Activated CD4-positive, alpha-beta T cell treated with anti-CD3 and anti-CD28 coated beads for 48 hours (primary cell): Measurements from ENCODE around the gene CLASP2.

ENCODE experiments used
- DNase-seq: peaks from one replicate; pipeline ENCODE4 v3.0.0-alpha.2; 2020

Gene CLASP2

GRCh38 chr3:33636125-33636850 is 81.8 kb downstream of the CLASP2 start:
- no peak for DNase-seq

DNA sequence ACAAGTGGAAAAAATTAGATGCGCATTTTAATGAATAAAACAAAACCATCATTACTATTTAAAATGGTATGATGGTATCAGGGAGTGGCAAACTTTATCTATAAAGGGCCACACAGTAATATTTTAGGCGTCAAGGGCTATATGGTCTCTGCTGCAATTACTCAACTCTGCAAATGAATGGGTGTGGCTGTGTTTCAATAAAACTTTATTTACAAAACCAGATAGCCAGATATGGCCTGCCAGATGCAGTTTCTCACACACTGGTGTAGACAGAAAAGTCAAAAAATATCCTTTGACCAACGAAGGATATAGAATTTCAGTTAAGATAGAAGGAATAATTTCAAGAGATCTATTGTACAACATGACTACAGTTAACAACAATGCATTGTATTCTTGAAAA is 83.8 kb downstream of the CLASP2 start:
- DNase-seq = no peak

DNA sequence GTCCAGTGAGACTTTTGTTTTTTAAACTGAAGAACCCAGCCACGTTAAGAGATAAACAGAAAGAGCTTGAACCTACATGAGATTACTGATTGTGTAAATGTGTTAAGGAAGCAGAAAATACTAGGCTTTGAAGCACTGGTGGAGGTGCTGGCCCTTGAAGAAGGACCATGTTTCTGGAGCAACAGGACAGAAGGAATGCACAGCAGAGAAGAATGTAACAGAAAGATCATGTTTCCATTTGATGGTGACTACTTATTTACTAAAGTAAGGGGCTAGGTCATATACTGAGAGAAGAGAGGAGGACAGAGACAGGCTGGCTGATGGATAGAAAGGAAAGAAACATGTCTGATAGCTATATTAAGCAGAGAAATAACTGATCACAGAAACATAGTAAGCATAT is 88.8 kb downstream of the CLASP2 start:
- no peak for DNase-seq

DNA sequence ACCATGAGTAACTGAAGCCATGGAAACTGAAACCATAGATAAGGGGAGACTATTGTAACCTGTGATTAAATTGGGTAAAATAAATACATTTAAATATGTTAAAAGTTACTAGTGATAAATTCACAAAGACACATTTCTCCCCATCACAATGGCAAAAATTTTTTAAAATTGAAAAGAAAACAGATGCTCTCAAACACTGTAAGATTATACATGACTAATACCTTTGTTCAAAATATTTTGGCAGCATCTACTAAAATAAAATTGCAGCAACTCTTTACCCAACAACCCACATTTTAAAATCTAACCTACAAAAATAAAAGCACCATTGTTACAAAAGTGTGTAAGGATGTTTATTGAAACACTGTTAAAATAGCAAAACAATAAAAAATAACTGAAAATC is 93.3 kb downstream of the CLASP2 start:
- DNase-seq = no peak

DNA sequence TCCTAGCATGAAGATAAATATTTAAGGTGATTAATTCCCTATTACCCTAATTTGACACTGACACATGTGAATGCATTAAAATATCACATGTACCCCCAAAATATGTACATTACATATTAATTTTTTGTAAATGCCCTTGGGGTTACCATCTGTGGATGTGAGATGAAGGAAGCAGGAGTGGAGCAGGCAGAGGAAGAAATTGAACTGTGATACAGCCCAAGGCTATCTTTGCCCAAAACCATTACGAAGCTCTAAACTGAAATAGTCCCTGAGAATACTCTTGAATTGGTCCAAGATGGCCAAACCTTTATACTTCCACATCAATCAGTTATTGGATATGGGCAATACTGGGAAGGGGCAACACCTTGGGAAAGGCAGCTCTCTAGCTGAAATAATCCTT is 105.0 kb downstream of the CLASP2 start:
- DNase-seq = no peak

DNA sequence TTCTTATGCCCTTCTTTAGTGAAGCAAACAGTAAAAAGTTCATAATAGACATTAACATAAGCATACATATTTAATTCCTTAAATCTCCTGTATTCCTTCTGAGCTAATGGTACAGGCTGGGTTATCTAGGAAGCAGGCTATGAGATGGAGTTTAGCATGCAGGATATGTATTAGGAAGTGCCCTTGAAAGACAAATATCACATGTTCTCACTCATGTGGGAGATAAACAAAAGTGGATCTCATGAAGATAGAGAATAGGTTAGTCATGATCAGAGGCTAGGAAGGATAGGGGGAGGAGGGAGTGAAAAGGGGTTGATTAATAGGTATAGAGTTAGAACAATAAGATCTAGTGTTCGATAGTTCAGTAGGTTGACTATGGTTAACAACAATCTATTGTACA is 105.4 kb downstream of the CLASP2 start:
- DNase-seq = no peak

DNA sequence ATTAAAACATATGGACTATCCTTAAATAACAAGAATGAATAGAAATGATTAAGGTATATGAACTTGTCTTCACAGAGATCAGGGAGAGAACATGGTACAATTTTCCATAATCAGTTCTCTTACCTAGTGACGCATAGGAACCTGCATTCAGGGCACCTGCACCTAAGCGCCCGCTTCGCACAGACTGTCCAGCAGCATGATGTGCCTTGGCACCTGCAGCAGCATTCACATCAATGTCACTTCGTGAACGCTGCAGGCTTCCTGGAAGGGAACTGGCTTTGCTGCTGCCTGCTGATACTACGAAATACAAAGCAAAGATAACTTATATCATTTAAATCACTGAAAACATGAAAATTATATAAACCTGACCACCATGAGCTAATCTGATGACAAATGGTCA is 115.2 kb downstream of the CLASP2 start:
- no peak for DNase-seq

GRCh38 chr3:33597257-33597689 is 120.8 kb downstream of the CLASP2 start:
- no peak for DNase-seq

DNA sequence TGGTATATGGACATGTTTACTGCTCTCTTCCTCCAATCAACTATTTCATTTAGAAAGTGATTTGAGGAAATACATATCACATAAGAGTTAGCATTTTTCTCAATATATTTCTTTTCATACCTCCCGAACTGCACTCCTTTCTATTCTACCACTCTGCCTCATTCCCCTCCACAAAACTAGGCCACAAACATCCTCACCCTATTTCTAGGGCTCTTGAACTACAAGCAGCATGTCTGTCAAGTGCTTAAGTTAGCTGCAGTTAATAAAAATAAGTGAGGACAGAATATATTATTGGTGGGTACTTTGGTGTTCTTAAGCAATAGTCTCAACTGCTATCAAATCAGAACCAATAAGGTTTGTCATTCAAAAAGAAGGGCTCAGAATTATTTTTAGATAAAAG is 125.1 kb downstream of the CLASP2 start:
- no peak for DNase-seq

DNA sequence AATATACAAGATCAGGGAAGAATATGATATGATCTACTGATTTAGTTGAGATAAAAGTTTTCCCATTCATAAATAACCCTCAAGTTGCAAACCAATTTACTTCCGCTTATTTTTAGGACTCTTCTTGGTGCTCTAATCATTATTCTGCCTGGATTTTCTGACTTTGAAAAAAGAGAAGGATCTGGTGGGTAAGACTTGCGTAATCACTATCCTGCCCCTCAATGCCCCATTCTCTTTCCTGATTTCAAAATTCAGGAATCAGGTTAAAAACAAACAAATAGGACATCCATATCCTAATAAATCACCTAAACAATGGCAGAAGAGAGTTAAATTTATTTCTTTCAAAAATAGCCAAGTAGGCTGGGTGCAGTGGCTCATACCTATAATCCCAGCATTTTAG is 127.5 kb downstream of the CLASP2 start:
- DNase-seq = no peak

DNA sequence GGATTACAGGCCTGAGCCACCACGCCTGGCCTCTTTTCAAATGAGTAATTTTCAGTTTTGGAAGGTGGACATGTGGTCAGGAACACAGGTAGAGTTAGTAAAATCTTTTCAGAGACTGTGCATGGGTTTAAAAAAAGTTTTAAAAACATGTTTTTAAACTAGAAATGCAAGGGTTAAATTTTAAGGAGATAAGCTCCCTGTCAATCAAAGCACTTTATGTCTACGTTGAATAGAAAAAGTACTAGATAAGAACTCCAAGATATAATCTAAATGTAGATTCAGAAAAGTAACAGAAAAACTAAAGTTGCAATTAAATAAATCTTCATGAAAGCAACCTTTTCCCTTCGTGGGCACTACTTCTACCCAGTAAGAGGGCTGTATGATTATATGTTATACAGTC is 131.7 kb downstream of the CLASP2 start:
- no peak for DNase-seq

GRCh38 chr3:33582234-33582633 is 135.8 kb downstream of the CLASP2 start:
- no peak for DNase-seq

- no peak for DNase-seq
Observed at GRCh38 chr3:33581666-33582065, 136.4 kb downstream of the CLASP2 start.

GRCh38 chr3:33579840-33580239 is 138.2 kb downstream of the CLASP2 start:
- DNase-seq = no peak

GRCh38 chr3:33579178-33579510 is 138.9 kb downstream of the CLASP2 start:
- no peak for DNase-seq

DNA sequence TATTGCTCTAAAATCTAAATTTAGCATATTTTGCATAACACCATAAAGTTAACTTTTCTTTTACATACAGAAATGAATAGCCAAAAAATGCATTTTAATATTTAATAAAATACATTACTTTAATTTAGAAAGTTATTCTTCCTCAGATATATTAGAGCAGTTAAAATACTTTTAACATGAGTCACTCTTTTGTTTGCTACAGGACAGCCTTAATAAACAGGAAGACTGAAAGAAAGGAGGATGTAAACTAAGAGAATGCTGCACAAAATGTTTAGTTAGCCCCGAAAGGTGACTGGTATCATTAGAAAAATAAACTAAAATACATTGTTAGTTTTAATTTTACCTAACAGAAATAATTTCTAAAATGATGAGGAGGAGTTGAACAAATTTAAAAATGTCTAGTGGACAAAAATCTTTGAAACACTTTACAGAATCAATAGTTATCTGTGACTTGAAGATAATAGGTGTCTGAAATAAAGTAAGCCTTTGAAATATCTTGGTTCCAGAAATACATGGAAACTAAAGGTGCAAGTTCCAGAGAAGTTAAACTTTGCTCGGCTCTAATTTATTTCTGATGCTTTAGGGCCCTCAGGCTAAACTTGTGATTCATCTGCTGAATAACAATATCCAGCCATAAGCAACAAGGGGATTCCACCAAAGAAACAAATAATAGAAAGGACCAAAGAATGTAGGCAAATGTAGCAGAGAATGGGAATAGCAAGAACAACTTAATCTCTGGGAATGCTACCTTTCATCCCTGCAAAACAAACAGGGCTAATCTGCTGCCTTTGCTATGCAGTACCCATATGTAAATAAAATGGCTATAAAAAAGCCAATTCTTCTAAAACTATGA is 139.5 kb downstream of the CLASP2 start:
- DNase-seq = no peak

DNA sequence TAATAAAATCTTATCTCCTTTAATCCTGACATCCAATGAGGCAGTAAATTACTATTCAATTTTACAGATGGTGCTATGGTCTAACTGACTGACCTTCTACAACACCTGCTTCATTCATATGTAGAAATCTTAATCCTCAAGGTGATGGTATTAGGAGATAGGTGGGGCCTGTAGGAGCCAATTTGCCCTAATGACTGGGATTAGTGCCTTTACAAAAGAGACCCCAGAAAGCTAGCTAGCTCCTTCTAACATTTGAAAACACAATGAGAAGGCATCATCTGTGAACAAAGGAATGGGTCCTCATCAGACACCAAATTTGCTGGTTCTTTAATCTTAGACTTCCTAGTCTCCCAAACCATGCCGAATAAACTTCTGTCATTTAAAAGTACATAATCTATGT is 140.5 kb downstream of the CLASP2 start:
- no peak for DNase-seq

DNA sequence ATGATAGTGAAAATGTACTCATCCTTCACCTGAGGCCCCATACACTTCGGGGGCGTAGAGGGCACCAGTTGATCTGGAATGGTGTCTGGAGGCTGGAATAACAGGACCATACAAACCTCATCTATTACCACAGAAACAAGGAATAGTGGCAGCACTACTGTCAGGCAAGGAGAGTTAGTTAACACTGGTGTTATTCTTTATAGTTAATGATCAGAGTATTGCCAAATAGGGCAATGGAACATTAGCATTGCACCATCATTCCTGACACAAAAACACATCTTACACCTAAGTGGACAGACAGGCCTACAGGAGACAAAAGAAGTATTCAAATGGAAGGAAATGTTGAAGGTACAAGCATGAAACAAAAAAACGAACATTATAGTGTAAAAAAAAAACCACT is 140.9 kb downstream of the CLASP2 start:
- DNase-seq = no peak

DNA sequence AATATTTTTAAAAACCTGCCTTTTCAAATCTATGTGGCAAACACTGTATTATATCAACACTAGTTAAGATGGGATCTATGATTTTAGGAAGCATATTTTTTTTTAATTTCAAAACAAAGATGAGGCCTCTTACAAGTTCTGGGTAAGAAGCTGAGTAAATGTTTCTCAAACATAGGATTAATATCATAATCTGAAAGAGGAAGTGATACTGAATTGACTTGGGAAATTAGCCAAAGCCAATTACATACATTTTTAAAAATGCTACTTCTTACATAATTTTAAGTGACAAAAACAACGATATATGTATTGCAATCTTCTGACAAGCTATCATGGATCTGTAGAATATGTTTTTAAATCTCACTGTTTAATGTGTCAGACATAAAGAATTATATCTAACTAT is 142.7 kb downstream of the CLASP2 start:
- no peak for DNase-seq

- no peak for DNase-seq
Observed at GRCh38 chr3:33557829-33558228, 160.2 kb downstream of the CLASP2 start.

DNA sequence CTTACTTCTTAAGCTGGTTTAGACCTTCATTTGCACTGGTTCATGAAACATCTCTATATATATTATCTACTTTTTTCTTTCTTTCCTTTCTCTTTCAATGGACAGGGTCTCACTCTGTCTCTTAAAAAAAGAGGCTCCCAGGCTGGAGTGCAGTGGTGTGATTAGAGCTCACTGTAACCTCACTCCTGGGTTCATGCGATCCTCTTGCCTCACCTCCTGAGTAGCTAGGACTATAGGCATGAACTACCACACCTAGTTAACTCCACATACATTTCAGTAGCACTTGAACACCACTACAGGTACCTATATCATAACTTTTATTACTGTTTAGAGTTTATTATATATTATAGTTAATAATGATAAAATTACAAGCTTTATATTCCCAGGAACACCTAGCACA is 160.8 kb downstream of the CLASP2 start:
- no peak for DNase-seq

GRCh38 chr3:33547101-33547500 is 171.0 kb downstream of the CLASP2 start:
- no peak for DNase-seq

DNA sequence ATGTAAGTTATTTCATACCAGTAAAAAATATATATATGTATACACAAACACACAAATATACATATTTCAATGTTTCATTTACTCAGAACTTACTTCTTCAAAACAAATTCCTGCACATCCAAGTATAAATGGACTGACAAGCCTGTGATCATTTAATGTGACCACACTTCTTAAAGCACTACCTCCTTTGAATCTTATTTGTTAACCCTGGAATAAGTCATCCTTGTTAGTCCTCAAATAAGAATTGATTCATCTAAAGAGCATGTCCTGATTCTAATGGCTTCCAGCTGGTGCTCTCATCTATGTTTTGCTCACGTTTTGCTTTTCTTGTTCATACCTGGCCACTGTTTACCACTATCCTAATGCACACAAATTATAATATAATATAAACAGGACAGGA is 173.9 kb downstream of the CLASP2 start:
- no peak for DNase-seq

- DNase-seq = no peak
Observed at GRCh38 chr3:33543601-33544000, 174.5 kb downstream of the CLASP2 start.

GRCh38 chr3:33541918-33542317 is 176.1 kb downstream of the CLASP2 start:
- DNase-seq = no peak
